DOHH2 (cell line): ENCODE measurements around the gene ECT2L.

ENCODE experiments used
- H3F3A ChIP-seq: fragments of 200-600 bp; sonication (generic), shearing (Covaris generic); 2 replicates; pipeline ENCODE4 v1.6.0; 2016; ENCODE audit warnings: antibody characterized with exemption, mild to moderate bottlenecking; ENCODE audit not compliant: control insufficient read depth, insufficient read depth
- H3K27ac ChIP-seq: fragments of 200-600 bp; sonication (generic); 2 replicates; pipeline ENCODE4 v1.5.1; 2014; ENCODE audit warnings: low read depth, mild to moderate bottlenecking, low read length, moderate library complexity
- H3K27me3 ChIP-seq: fragments of 200-600 bp; sonication (generic); 2 replicates; pipeline ENCODE4 v1.6.1; 2014; ENCODE audit warnings: mild to moderate bottlenecking, low read length, mixed read lengths; ENCODE audit not compliant: control insufficient read depth
- H3K36me3 ChIP-seq: fragments of 200-600 bp; sonication (generic); 2 replicates; pipeline ENCODE4 v1.6.1; 2014; ENCODE audit warnings: mild to moderate bottlenecking, low read length, moderate library complexity, mixed read lengths; ENCODE audit not compliant: control insufficient read depth
- H3K4me1 ChIP-seq: fragments of 200-600 bp; sonication (generic); 2 replicates; pipeline ENCODE4 v1.6.1; 2014; ENCODE audit warnings: mild to moderate bottlenecking, low read length, mixed read lengths; ENCODE audit not compliant: control insufficient read depth
- H3K4me2 ChIP-seq: fragments of 200-600 bp; sonication (generic); 2 replicates; pipeline ENCODE4 v1.6.0; 2014; ENCODE audit warnings: mild to moderate bottlenecking, low read length, moderate library complexity
- H3K4me3 ChIP-seq: fragments of 200-600 bp; sonication (generic); 2 replicates; pipeline ENCODE4 v1.5.1; 2014; ENCODE audit warnings: mild to moderate bottlenecking, low read length, mixed read lengths
- H3K79me2 ChIP-seq: fragments of 200-600 bp; sonication (generic); 2 replicates; pipeline ENCODE4 v1.6.1; 2014; ENCODE audit warnings: mild to moderate bottlenecking, low read length, mixed read lengths; ENCODE audit not compliant: control insufficient read depth
- H3K9me2 ChIP-seq: fragments of 200-600 bp; sonication (generic); replicated peaks from 2 replicates; pipeline ENCODE4 v1.6.1; 2014; ENCODE audit warnings: mild to moderate bottlenecking, low read length, mixed read lengths; ENCODE audit not compliant: control insufficient read depth
- H3K9me3 ChIP-seq: fragments of 200-600 bp; sonication (generic); 2 replicates; pipeline ENCODE4 v1.6.1; 2014; ENCODE audit warnings: antibody characterized with exemption, low read length, mixed read lengths; ENCODE audit not compliant: control insufficient read depth, insufficient read depth
- H4K20me1 ChIP-seq: fragments of 200-600 bp; sonication (generic); 2 replicates; pipeline ENCODE4 v1.6.0; 2014; ENCODE audit warnings: low read depth, mild to moderate bottlenecking, antibody characterized with exemption, low read length, moderate library complexity; ENCODE audit not compliant: control insufficient read depth, insufficient read depth
- EZH2phosphoT487 ChIP-seq: fragments of 200-600 bp; sonication (generic); IDR thresholded peaks from 2 replicates; pipeline ENCODE4 v1.6.1; 2017; ENCODE audit warnings: borderline replicate concordance, mild to moderate bottlenecking, antibody characterized with exemption, low read length, moderate library complexity, mixed read lengths
- TF ChIP-seq, protein P1 (sequence below): fragments of 200-600 bp; sonication (generic); IDR thresholded peaks from one replicate; pipeline ENCODE4 v1.5.1; 2014; ENCODE audit warnings: antibody characterized with exemption, mild to moderate bottlenecking, low read depth, low read length; ENCODE audit not compliant: poor library complexity, severe bottlenecking

Gene ECT2L

DNA sequence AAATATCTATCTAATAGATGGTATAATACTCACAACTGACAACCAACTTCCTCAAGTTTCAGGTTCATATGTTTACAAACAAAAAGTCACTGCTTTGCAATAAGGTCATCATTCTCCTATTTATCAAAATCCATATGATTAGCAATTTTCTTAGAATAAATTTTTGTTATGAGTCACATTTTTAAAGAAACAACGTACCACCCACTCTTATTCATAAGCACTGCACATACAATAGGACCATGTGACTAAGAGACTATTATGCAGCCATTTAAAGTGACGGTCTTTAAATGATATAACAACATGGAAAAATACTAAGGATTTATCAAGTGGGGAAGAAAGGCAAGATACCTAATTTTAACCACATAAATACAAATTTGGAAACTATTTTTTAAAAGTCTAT is 152.1 kb downstream of the ECT2L start:
- no peaks in the 10 kb centered on the region for H3F3A ChIP-seq
- H3K27me3 ChIP-seq, result no peaks in the 10 kb centered on the region
- H3K9me3 ChIP-seq, result no peaks in the 10 kb centered on the region
- no peaks in the 10 kb centered on the region for H4K20me1 ChIP-seq
- peaks cover 24% of the 10 kb centered on the region for H3K36me3 ChIP-seq
- no peaks in the 10 kb centered on the region for H3K9me2 ChIP-seq
- no peak overlapping the region for H3K4me2 ChIP-seq
- no peak for TF ChIP-seq EZH2phosphoT487
- TF ChIP-seq, protein P1, sequence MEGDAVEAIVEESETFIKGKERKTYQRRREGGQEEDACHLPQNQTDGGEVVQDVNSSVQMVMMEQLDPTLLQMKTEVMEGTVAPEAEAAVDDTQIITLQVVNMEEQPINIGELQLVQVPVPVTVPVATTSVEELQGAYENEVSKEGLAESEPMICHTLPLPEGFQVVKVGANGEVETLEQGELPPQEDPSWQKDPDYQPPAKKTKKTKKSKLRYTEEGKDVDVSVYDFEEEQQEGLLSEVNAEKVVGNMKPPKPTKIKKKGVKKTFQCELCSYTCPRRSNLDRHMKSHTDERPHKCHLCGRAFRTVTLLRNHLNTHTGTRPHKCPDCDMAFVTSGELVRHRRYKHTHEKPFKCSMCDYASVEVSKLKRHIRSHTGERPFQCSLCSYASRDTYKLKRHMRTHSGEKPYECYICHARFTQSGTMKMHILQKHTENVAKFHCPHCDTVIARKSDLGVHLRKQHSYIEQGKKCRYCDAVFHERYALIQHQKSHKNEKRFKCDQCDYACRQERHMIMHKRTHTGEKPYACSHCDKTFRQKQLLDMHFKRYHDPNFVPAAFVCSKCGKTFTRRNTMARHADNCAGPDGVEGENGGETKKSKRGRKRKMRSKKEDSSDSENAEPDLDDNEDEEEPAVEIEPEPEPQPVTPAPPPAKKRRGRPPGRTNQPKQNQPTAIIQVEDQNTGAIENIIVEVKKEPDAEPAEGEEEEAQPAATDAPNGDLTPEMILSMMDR, result no peak
- H3K79me2 ChIP-seq, result peaks cover 47% of the 10 kb centered on the region
- peaks cover under 1% of the 10 kb centered on the region for H3K4me1 ChIP-seq
- no peak overlapping the region for H3K4me3 ChIP-seq
- no peak overlapping the region for H3K27ac ChIP-seq

DNA sequence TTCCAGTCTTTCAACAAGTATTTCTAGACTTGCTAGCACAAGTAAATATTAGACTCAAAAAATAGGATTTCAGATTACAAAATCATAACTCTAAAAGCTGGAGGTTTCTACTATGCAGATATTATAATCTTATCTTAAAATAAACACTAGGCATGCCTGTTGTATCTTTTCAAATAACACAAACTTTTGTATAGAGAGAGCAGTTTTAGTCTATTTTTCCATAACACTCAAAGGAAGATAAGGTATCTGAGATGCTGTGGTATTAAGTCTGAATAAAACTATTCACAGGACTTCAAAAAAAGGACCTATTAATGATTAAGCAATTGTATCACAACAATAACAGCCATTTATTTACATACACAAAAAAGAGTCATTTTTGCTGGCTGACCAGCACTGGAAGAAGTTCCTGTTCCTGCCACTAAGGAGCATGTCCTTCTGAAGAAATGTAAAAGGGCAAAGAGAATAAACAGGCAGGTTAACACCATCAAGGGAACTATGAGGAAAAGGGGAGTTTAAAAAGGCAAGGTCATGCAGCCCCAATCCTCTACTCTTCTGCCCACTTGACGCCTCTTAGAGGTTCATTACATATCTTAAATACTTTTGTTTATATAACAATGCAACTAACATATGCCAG is 152.8 kb downstream of the ECT2L start:
- H3K27ac ChIP-seq, result no peak overlapping the region
- H3K9me3 ChIP-seq, result no peaks in the 10 kb centered on the region
- peaks cover 7% of the 10 kb centered on the region for H3K4me1 ChIP-seq
- peaks cover 54% of the 10 kb centered on the region for H3K79me2 ChIP-seq
- H4K20me1 ChIP-seq, result no peaks in the 10 kb centered on the region
- H3K27me3 ChIP-seq, result no peaks in the 10 kb centered on the region
- no peaks in the 10 kb centered on the region for H3F3A ChIP-seq
- TF ChIP-seq, protein P1, result no peak
- no peak for TF ChIP-seq EZH2phosphoT487
- no peak overlapping the region for H3K4me3 ChIP-seq
- H3K4me2 ChIP-seq, result no peak overlapping the region
- no peaks in the 10 kb centered on the region for H3K9me2 ChIP-seq
- peaks cover 20% of the 10 kb centered on the region for H3K36me3 ChIP-seq

DNA sequence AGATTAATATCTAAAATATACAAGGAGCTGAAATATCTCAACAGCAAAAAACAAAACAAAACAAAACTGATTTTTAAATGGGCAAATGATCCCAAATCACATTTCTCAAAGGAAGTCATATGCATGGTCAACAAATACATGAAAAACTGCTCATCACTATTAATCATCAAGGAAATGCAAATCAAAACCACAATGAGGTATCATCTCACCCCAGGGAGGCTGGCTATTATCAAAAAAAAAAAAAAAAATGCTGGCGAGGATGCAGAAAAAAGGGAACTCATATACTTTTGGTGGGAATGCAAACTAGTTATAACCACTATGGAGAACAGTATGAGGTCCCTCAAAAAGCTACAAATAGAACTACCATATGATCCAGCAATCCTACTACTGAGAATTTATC is 157.6 kb downstream of the ECT2L start:
- Histone ChIP-seq H3K79me2 (peaks cover 91% of the 10 kb centered on the region), H3K27ac (no peak overlapping the region), H4K20me1 (no peaks in the 10 kb centered on the region), H3K36me3 (no peaks in the 10 kb centered on the region), H3K4me3 (no peak overlapping the region), H3K4me1 (peaks cover 31% of the 10 kb centered on the region), H3K9me3 (no peaks in the 10 kb centered on the region), H3K9me2 (no peaks in the 10 kb centered on the region), H3K4me2 (peak overlapping the region; percentile 17), H3K27me3 (no peaks in the 10 kb centered on the region), H3F3A (no peaks in the 10 kb centered on the region)
- TF ChIP-seq, protein P1, result no peak
- TF ChIP-seq EZH2phosphoT487, result no peak
